Measurements from ENCODE around the gene GSTM3.

Gene GSTM3

DNA sequence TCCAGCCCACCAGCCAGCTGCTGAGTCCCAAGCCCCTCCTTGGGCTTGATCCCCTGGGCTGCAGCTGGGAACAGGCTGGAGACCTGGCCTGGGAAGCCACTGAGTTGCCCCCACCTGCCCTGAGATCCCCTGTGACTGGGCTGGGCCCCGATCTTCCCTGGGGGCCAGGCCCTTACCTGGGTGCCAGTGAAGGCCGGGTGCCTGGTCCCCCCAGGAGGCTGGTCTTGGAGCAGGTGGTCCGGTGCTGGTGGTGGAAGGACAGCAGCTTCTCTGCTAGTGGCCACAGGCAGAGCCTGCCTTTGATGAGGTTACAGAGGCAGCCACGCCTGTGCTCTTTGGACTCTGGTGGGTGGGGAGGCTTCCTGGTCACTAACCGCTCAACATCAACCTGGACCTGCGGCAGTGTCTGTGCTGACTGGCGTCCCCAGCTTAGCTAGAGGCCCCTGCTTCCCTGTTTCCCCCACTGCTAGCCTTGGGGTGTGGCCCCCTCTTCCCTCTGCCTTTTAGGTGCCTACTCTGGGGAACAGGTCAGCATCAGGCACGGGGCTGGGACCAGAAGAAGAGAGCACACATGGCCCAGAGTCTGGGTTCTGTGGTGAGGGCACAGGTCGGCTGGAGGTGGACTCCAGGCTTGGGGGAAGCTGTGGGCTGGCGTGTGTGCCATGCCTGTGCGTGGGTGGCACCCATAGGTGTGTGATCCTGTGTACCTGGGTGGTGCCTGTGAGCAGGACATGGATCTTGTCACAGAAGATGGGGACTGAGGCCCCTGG, 23.0 kb upstream of the GSTM3 start, which contains the start of gene EPS8L3:
EPS8L3 (minus strand) TSS at position 278 of the 770 bp plus-strand sequence. CDS start 2,174 bp downstream, outside the sequence.
- TF ChIP-seq TAF1 (IDR thresholded peaks at IDR 0.05; ENCODE audit: borderline replicate concordance, insufficient read depth, low read length) (no peak), FOXP2 (optimal IDR thresholded peaks at IDR 0.05; ENCODE audit: borderline replicate concordance, extremely low read depth, extremely low read length, insufficient read depth) (no peak), SIN3A (IDR thresholded peaks at IDR 0.05; ENCODE audit: borderline replicate concordance, insufficient read depth, low read length) (no peak), REST (IDR thresholded peaks at IDR 0.05; ENCODE audit: insufficient read depth in 1 of 2, low read depth in 2 of 2, low read length in 2 of 2) (no peak), POLR2AphosphoS5 (IDR thresholded peaks at IDR 0.05; ENCODE audit: low read depth, low read length) (no peak)

DNA sequence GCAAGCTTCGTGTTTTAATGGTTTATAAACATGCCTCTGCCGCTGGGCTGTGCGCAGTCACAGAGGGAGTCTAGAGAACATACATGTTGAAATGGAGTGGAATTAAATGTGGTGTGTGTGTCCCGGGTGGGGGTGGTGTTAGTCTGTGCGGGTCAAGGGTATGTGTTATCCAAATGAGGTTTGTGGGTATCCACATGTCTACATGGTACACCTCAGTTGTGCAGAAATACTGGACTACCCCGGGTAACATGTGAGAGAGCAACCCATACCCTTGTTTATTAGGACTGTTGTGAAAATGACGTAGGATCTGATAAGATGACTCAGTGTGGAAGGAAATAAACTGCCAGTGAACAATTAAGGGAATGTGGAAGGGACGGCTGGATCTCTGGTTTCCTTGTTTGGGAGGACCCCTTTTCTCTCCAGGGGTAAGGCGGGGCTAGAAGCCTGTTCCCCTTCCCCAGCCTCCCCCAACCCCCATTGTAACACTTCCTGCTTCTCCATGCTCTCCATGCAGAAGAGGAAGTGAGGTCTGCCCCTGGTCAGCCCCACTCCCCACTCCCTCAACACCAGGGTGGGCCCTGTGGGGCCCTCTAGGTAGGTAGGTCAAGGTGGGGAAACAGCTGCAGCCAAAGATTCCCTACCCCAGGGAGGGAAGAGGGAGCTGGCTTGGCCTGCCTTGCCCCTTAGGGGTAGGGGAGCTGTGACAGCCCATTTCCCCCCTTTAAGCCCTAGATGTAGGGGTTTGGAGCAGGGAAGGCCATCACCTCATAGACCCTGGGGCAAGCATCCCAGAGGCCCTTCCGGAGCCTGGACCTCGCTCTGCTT, 22.2 kb upstream of the GSTM3 start:
- no peak for TF ChIP-seq REST (IDR thresholded peaks at IDR 0.05; ENCODE audit: insufficient read depth in 1 of 2, low read depth in 2 of 2, low read length in 2 of 2)
- no peak for TF ChIP-seq SIN3A (IDR thresholded peaks at IDR 0.05; ENCODE audit: borderline replicate concordance, insufficient read depth, low read length)
- no peak for TF ChIP-seq POLR2AphosphoS5 (IDR thresholded peaks at IDR 0.05; ENCODE audit: low read depth, low read length)
- no peak for TF ChIP-seq FOXP2 (optimal IDR thresholded peaks at IDR 0.05; ENCODE audit: borderline replicate concordance, extremely low read depth, extremely low read length, insufficient read depth)
- TF ChIP-seq TAF1 (IDR thresholded peaks at IDR 0.05; ENCODE audit: borderline replicate concordance, insufficient read depth, low read length), result no peak

GRCh38 chr1:109762039-109762585, 21.3 kb upstream of the GSTM3 start:
- no peak for TF ChIP-seq POLR2AphosphoS5 (IDR thresholded peaks at IDR 0.05; ENCODE audit: low read depth, low read length)
- TF ChIP-seq FOXP2 (optimal IDR thresholded peaks at IDR 0.05; ENCODE audit: borderline replicate concordance, extremely low read depth, extremely low read length, insufficient read depth), result no peak
- no peak for TF ChIP-seq TAF1 (IDR thresholded peaks at IDR 0.05; ENCODE audit: borderline replicate concordance, insufficient read depth, low read length)
- no peak for TF ChIP-seq SIN3A (IDR thresholded peaks at IDR 0.05; ENCODE audit: borderline replicate concordance, insufficient read depth, low read length)
- TF ChIP-seq REST (IDR thresholded peaks at IDR 0.05; ENCODE audit: insufficient read depth in 1 of 2, low read depth in 2 of 2, low read length in 2 of 2), result no peak

DNA sequence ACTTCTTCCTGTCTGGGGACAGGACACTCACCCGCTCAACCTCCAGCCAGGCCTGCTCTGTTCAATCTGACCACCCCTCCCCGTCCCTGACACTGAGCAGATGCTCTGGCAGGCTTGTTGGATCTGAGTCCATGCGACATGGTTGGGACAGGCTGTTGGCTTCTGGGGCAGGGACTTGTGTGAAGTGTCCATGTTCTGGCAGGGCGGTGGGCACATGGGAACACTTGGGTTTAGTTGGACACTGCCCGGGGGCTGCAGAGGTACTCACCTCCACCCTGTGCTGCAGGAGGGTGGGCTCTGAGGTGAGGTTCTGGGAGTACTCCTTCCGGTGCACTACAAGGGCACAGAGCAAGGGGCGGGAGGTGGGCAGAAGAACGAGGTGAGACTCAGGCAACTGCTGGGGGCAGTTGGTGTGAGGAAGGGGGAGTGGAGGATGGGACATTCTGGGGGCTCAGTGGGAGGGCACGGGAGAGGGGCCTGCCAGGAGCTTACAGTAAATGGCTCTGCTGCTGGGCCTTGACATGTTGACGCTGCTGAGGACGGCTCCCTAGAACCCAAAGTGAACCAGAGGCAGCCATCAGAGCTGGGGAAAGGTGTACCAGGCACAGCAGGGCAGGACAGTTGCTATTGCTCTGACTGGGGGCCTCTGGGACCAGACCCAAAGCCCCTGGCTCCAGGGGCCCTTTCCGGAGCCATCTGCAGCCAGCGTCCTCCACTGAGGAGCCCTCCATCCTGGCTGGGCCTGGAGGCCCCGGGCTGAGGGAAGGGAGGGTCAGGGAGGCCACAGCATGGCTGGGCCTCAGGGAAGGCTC, 20.6 kb upstream of the GSTM3 start:
- TF ChIP-seq FOXP2 (optimal IDR thresholded peaks at IDR 0.05; ENCODE audit: borderline replicate concordance, extremely low read depth, extremely low read length, insufficient read depth) (no peak), SIN3A (IDR thresholded peaks at IDR 0.05; ENCODE audit: borderline replicate concordance, insufficient read depth, low read length) (no peak), POLR2AphosphoS5 (IDR thresholded peaks at IDR 0.05; ENCODE audit: low read depth, low read length) (no peak), REST (IDR thresholded peaks at IDR 0.05; ENCODE audit: insufficient read depth in 1 of 2, low read depth in 2 of 2, low read length in 2 of 2) (no peak), TAF1 (IDR thresholded peaks at IDR 0.05; ENCODE audit: borderline replicate concordance, insufficient read depth, low read length) (no peak)
